Stimulated activated CD8-positive, alpha-beta memory T cell treated with anti-CD3 and anti-CD28 coated beads, Interleukin-7, amount 100 ng/mL, for 24 hours (primary cell): ENCODE data around the gene MCFD2.

Experiments
- DNase-seq: peaks from one replicate; pipeline ENCODE4 v3.0.0-alpha.2; 2020; ENCODE audit warnings: low read depth

Gene MCFD2

DNA sequence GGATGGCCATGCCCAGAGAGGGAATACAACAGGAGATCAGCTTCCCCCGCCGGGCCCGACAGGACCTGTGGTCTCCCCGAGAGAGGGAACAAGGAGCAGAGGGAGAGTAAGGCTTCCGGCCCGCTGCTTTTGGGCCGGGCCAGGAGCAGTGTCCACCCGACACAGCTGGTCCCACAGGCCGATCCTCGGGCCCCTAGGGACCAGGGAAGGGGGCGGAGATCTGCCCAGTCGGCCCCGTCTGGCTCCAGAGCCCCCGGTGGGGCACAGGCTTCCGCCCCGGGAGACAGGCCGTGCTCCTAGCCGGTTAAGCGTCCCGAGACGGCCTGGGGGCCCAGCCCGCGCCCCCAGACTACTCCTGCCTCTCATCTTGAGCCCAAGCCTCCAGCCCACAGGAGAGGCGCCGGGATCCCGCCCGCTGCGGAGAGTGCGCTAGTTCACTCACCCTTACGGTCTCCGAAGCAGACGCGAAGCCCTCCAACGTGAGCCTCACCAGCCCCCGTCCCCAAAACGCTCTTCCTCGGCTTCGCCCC lies at the start of gene MCFD2:
TSS of gene MCFD2 (minus strand) at position 526 of the 530 bp plus-strand sequence. CDS start 6,635 bp downstream, outside the sequence.
- no peak for DNase-seq

DNA sequence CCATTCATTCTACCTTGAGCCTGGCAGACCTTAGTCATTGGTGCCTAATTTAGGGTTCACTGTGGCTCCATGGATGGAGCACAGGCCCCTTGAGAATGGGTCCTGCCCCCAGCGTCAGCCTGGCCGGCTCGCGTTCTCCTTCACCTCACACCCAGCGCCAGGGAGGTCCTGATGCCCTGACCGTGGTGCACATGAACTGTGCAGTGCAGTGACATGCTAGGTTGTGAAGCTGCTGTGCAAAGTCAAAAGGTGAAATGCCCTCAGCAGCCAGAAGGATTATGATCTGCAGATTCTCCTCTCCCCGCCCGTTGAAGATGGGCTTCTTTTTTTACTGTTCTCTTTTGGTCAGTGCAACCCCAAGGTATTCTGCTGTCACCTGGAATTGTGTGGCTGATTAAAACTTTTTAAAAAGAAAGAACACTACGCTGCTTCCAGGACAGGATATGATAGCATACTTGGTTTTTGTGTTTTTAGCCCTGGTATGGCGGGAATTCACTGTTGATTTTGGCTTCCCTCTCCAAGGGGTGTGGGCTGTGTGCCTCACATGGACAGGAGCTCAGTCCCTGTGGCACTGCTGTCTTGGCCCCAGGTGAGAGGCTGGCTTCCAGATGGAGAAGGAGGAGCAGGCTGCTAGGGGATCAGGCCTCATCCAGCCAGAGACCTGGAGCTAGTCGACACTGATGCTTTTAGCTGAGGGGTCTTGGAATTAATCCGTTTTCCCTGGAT lies 49.4 kb upstream of the MCFD2 start:
- no peak for DNase-seq

DNA sequence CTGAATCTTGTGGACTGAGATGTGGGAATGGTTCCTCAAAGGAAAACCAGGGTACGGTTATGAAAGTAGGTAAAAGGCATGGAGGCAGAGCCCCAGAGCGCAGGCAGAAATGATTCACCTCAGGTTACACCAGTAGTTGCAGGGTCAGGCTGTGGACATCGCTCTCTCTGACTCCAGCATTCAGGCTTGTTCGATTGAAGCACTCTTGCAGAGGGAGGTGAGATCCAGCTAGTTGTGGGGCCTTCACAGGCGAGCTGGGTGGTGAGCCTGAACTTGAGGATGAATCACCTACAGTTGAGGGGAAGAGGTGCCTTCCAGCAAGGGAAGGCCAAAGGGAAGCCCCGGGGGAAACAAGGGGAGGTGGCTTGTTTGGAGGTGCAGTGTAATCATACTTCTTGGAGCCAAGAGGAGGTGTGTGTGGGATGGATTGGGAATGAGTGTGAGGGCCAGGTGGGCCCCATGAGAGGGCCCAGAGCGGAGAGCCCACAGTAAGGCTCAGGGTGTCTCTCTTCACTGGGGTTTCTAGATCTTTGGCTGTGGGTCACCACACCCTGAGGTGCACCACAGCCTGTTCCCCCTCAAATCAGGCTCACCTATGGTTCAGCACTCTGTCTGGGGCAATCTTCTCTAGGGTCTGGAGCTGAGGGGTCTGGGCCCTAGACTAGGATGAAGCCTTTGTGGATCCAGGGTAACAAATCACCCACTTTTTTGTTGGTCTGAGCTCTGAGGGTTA lies 48.5 kb upstream of the MCFD2 start:
- no peak for DNase-seq

DNA sequence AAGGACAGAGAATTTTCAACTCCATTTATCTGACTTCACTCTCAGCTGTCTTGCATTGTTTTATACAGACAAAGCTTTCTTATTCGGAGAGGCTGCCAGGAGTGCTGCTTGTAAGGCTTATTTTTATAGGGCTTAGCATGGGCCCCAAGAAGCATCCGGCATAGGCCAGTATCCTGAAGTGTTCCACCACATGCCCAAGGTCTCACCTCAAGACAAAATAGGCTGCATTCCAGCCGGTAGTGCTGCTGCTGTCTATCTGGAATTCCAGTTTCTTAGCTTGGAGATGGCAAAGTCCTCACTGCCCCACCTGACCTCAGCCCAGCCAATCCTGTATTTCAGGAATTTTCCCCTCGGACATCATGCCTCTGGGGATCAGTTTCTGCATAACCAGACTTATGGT lies 47.6 kb upstream of the MCFD2 start:
- no peak for DNase-seq

- no peak for DNase-seq
Observed at GRCh38 chr2:46962751-46963150, 47.1 kb upstream of the MCFD2 start.

GRCh38 chr2:46960618-46961017 lies 45.0 kb upstream of the MCFD2 start:
- no peak for DNase-seq

- no peak for DNase-seq
Observed at GRCh38 chr2:46958431-46959017, 42.9 kb upstream of the MCFD2 start.

DNA sequence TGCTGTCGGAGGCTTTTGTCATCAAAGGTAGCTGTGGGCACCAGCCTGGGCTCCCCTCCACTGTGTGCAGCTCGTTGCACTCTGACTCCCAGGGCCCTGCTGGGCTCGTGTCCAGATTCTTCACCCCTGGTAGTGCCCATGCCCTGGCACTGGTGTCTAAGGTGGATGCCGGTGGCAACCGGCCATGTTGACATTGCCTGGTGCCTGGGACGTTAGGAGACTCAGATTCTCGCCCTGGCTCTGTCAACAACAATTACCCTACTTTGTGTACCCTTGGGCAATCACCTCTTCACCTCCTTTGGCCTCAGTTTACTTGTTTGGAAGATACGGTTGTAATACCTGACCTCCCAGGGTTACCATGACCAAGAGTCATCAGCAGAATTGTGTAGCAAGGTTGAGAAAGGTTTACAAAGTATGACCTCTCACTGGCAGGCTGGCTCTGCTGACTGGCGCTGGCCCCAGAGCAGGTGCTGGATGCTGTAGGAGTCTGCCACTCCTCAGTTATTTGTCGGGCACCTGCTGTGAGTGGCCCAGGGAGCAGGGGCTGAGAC lies 41.5 kb upstream of the MCFD2 start:
- DNase-seq: no peak

DNA sequence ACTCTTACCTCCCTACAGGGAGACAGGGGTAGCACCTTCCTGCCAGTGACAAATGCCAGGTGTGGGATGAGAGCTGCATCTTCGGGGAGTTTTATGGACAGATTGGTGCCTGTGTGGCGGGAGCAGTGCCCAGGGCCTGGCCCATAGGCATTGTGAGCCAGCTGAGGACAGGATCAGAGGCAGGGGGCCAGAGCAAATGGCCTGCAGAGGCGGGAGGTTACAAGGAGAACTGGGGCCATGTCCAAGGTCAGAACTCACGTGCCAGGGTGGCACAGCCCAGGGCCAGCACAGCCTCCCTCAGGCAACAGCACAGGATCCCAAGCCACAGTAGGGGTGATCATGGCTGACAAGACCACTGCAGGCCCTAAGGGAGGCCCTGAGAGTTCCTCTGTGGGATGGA lies 40.2 kb upstream of the MCFD2 start:
- no peak for DNase-seq

DNA sequence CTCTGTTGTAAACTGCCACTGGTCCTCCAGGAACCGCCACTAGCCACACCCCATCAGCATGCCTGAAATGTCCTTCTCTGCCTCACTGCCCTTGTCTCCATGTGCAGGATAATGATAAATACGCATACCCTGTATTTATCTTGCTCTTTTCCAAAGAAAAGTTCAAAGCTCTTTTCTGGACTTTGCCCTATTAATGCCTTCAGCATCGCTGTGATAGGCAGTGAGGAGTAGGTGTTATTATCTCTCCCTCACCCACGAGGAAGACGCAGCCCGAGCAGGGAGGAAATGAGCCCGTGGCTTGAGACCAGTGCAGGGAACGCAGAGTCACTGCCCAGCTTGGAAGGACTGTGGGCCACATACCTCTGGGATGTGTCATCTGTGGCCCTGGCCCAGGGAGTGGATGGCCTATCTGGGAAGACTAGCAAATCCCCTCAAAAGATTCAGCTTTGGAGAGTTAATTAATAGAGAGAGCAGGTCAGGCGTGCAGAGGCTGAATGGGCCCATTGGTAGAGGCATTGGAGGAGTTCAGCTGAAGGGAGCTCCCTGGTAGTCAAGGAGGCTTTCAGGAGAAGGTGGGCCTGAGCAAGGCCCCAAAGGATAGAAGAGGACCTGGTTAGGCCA lies 39.5 kb upstream of the MCFD2 start:
- no peak for DNase-seq

DNA sequence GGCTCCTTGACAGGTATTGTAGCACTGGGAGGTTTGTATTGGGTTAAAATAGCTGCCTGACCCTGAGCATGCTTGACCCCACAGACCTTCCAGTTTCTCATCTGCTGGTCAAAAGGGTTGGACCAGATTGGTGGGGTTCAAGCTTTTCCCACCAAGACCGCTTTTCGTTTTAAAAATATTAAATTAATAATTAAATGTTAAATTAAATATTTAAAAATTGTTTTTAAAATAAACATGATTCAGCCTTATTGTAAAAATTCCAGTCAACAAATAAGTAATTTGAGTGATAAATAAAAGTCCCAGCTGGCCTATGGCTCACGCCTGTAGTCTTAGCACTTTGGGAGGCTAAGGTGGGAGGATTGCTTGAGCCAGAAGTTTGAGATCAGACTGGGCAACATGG lies 36.6 kb upstream of the MCFD2 start:
- no peak for DNase-seq

- no peak for DNase-seq
Observed at GRCh38 chr2:46951290-46952064, 35.9 kb upstream of the MCFD2 start.

DNA sequence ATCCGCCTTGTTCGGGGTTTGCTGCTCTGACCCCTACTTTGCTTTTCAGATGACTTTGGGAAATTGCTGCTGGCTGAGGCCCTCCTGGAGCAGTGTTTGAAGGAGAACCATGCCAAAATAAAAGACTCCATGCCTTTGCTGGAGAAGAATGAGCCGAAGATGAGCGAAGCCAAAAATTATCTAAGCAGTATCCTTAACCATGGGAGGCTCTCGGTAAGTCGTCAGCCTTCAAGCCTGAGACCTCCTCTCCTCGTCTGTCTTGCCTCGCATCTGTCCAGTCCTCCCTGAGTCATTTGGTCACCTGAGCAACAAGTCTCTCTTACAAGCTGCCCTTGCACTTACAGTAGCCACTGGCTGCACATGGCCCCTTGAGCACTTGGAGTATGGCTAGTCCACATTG lies 34.7 kb upstream of the MCFD2 start:
- DNase-seq: no peak

DNA sequence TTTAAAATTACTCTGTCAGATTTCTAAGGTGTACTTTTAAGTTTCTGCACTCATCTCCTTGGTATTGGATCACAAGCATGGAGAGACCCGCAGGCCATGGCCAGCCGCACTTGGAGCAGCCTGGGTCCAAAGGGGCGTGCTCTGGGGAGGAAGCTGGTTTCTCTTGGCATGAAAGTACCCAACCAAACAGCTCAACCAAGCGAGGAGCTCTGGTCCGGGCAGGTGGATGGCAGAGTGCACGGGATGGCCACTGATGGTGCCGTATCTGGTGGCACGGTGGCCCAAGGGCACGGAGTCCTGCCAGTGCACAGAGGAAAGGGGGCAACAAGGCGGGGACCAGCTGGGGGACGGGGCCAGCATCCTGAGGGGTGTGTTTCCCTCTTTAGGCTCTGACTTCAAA lies 32.2 kb upstream of the MCFD2 start:
- no peak for DNase-seq

DNA sequence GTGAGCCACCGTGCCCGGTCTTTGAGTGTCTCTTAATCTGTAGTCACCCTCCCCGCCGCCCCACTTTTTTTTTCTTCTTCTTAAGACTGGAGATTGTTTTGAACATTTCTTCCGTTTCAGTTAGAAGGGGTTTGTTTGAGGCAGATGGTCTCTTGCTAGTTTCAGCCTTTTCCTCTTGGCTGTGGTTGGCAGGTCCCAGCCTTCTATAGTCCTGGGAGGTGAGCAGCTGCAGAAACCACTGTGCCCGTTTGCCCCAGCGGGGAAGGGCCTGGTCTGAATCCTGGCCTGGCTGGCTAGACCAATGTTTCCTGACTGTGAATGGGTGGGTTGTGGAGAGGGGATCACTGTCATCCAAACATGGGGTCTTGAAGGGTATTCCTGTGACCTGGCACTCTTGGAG lies 30.1 kb upstream of the MCFD2 start:
- DNase-seq: no peak

DNA sequence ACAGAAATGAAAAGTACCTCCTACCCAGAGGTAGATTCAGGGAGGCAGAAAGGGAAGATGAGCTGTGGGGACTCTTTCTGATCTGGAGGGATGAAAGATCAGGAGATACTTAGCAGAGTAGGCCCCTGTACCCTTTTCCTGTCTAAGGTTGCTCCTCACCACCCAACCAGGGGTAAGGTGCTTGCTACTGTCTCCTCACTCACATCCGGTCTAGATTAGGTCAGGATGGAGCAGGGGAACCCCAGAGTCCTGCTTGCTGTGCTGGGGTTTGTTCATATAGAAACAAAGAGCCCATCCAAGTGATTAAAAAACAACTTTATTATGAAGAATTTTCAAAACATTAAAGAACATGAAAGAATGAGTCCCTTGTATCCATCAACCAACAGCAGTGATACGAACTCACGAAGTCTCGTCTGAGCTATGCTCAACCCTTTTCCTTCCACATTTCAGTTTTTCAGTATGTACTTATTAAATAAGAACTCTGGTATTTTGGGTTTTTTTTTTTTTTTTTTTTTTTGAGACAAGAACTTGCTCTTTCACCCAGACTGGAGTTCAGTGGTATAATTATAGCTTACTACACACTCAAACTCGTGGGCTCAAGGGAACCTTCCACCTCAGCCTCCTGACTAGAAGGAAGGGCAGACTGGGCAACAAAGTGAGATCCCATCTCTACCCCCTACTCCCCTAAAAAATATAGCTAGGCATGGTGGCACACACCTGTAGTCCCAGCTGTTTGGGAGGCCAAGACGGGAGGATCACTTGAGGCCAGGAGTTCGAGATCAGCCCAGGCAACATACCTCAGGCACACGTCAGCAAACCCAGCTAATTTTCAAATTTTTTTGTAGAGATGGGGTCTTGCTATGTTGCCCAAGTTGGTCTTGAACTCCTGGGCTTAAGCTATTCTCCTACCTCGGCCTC lies 28.5 kb upstream of the MCFD2 start:
- DNase-seq: no peak

- no peak for DNase-seq
Observed at GRCh38 chr2:46942891-46943626, 27.5 kb upstream of the MCFD2 start.

GRCh38 chr2:46942143-46942526 lies 26.5 kb upstream of the MCFD2 start:
- peak; percentile 41 for DNase-seq

DNA sequence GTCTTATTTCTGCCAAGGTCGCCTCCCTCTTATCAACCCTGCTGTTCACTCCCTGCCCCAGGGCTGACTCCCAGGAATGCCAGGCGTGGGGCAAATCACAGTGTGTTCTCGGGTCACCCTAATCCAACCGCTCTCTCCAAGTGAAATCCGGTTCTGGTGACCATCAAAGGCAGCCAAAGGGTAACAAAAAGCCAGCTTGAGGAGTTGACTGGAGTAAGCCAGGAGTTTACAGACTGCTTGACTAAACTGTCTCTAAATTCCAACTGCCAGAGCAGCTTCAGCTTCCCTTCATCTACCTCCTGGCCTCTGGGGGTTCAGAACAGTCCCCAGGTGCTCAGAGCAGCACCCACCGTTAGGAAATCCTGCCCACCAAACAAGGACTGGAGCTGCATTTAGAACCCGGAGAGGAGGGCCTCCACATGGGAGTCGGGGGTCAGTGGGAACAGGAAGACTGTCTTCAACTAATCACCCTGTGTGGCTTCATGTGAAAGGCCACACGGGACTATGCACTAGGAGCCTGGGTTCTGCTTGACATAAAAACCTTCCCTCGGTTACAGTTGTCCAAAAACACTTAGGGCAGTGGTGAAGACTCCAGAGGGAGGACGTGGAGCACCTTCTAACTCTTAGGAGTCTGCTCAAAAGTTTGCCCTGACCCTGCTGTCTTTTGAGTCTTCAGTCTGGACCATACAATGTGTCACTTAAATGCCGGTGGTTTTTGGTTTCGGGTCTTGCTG lies 24.2 kb upstream of the MCFD2 start:
- DNase-seq: no peak
